ENCODE measurements around the gene EBF3. TPM values are rescaled to one million over a fixed set of nuclear protein-coding genes. Genes with fewer than 3 reads are reported as not detected.

Gene EBF3
- polyA plus RNA-seq, 1 experiment: 0.32 TPM

GRCh38 chr10:129968853-129969183 is 4.7 kb upstream of the EBF3 start:
- peaks cover 54% of the 10 kb centered on the region for H3K27me3 ChIP-seq (ENCODE audit: control insufficient read depth, insufficient read depth, low read length)
- ChIA-PET POLR2A (no interaction called here), CTCF (interaction anchor here (1.2 to 3.0 kb wide), 2 partner anchors 53 to 1763 kb away, joined by 5 to 8 read pairs; no protein-coding TSS in a partner anchor)
- DNase-seq (ENCODE audit: low read depth): no peak
- H3K36me3 ChIP-seq (ENCODE audit: control insufficient read depth, insufficient read depth, low read length): no peaks in the 10 kb centered on the region
- TF ChIP-seq CTCF (IDR thresholded peaks at IDR 0.05; ENCODE audit: insufficient read depth, low read depth, low read length): peak; percentile 58
- H3K4me3 ChIP-seq (ENCODE audit: low read depth, low read length): no peak overlapping the region

- Histone ChIP-seq H3K27me3 (ENCODE audit: control insufficient read depth, insufficient read depth, low read length) (peaks cover 53% of the 10 kb centered on the region), H3K36me3 (ENCODE audit: control insufficient read depth, insufficient read depth, low read length) (no peaks in the 10 kb centered on the region), H3K4me3 (ENCODE audit: low read depth, low read length) (no peak overlapping the region)
- ChIA-PET POLR2A (no interaction called here), CTCF (interaction anchor here (3.0 kb wide), 1 partner anchor 53 kb away, joined by 8 read pairs; no protein-coding TSS in a partner anchor)
- no peak for TF ChIP-seq CTCF (IDR thresholded peaks at IDR 0.05; ENCODE audit: insufficient read depth, low read depth, low read length)
- DNase-seq (ENCODE audit: low read depth): no peak
Observed at GRCh38 chr10:129968020-129968852, 4.2 kb upstream of the EBF3 start.

GRCh38 chr10:129967579-129968019 is 3.5 kb upstream of the EBF3 start:
- no peak overlapping the region for H3K4me3 ChIP-seq (ENCODE audit: low read depth, low read length)
- no peak for DNase-seq (ENCODE audit: low read depth)
- TF ChIP-seq CTCF (IDR thresholded peaks at IDR 0.05; ENCODE audit: insufficient read depth, low read depth, low read length): no peak
- ChIA-PET POLR2A (no interaction called here), CTCF (no interaction called here)
- H3K27me3 ChIP-seq (ENCODE audit: control insufficient read depth, insufficient read depth, low read length): peaks cover 56% of the 10 kb centered on the region
- no peaks in the 10 kb centered on the region for H3K36me3 ChIP-seq (ENCODE audit: control insufficient read depth, insufficient read depth, low read length)

- POLR2A ChIA-PET: no interaction called here
- CTCF ChIA-PET: no interaction called here
Observed at GRCh38 chr10:129966889-129967578, 3.0 kb upstream of the EBF3 start.

More at GRCh38 chr10:129966889-129967578, 3.0 kb upstream of the EBF3 start:
- DNase-seq (ENCODE audit: low read depth): no peak
- no peak overlapping the region for H3K4me3 ChIP-seq (ENCODE audit: low read depth, low read length)
- no peak for TF ChIP-seq CTCF (IDR thresholded peaks at IDR 0.05; ENCODE audit: insufficient read depth, low read depth, low read length)
- peaks cover 54% of the 10 kb centered on the region for H3K27me3 ChIP-seq (ENCODE audit: control insufficient read depth, insufficient read depth, low read length)
- no peaks in the 10 kb centered on the region for H3K36me3 ChIP-seq (ENCODE audit: control insufficient read depth, insufficient read depth, low read length)
